H1 (cell line): ENCODE data around the gene GPR87. TPM values are rescaled to one million over a fixed set of nuclear protein-coding genes. Genes with fewer than 3 reads are reported as not detected.

Source experiments
- CTCF ChIA-PET: fragments of 300-600 bp; sonication (Branson Sonifier 250); formaldehyde crosslinking; loops from one replicate; lab custom pipeline; 2021; ENCODE audit not compliant: partially characterized antibody; lab: Charles Lee
- POLR2A ChIA-PET: fragments of 300-600 bp; sonication (Branson Sonifier 250); formaldehyde crosslinking; loops from one replicate; lab custom pipeline; 2021; ENCODE audit warnings: inconsistent platforms; ENCODE audit not compliant: partially characterized antibody; lab: Charles Lee
- DNase-seq, 2 experiments: peaks; one replicate each; pipeline versions ENCODE4 v3.0.0 to v3.0.0-alpha.2; 2010 to 2022; ENCODE audit warnings: low spot score in 2 of 2, low read depth in 1 of 2, mixed read lengths in 1 of 2
- FAIRE-seq: peaks from 2 replicates; lab custom pipeline; 2011; peaks lifted over from hg19 to GRCh38; lab: Jason Lieb, UNC
- H2AFZ ChIP-seq: 2 replicates; pipeline ENCODE4 v1.8.1; 2012; ENCODE audit warnings: low read length, inconsistent platforms
- H2AK5ac ChIP-seq: 2 replicates; pipeline ENCODE4 v1.6.1; 2013; ENCODE audit warnings: low read depth, low read length
- H2BK120ac ChIP-seq: replicated peaks from 2 replicates; pipeline ENCODE3; 2013; ENCODE audit warnings: low read depth, low read length, inconsistent platforms
- H2BK12ac ChIP-seq: 2 replicates; pipeline ENCODE4 v1.6.1; 2013; ENCODE audit warnings: low read depth, low read length
- H2BK15ac ChIP-seq: 2 replicates; pipeline ENCODE4 v1.6.1; 2013; ENCODE audit warnings: low read length
- H2BK20ac ChIP-seq: 2 replicates; pipeline ENCODE4 v1.6.1; 2013; ENCODE audit warnings: low read length
- H2BK5ac ChIP-seq: 2 replicates; pipeline ENCODE4 v1.6.1; 2013; ENCODE audit warnings: low read depth, low read length
- H3K14ac ChIP-seq: 2 replicates; pipeline ENCODE4 v1.6.1; 2013; ENCODE audit warnings: inconsistent platforms; ENCODE audit not compliant: insufficient read length
- H3K18ac ChIP-seq: 2 replicates; pipeline ENCODE4 v1.6.1; 2013; ENCODE audit warnings: low read length; ENCODE audit errors: extremely low read depth
- H3K23ac ChIP-seq: 2 replicates; pipeline ENCODE4 v1.6.1; 2013; ENCODE audit warnings: inconsistent platforms; ENCODE audit not compliant: insufficient read length
- H3K23me2 ChIP-seq: 2 replicates; pipeline ENCODE4 v1.6.1; 2013; ENCODE audit warnings: low read depth, low read length
- H3K27ac ChIP-seq: 2 replicates; pipeline ENCODE4 v1.6.1; 2011; ENCODE audit warnings: low read depth, low read length, inconsistent platforms
- H3K27me3 ChIP-seq, 4 experiments: replicated peaks in 1 of 4; 1 replicate in 1 of 4; 2 replicates in 3 of 4; pipeline versions ENCODE4 v1.6.1 to v1.8.1; 2011 to 2013; ENCODE audit warnings: low read length in 3 of 4, mild to moderate bottlenecking in 3 of 4, inconsistent platforms in 2 of 4, mixed read lengths in 2 of 4, moderate library complexity in 1 of 4; ENCODE audit not compliant: control insufficient read depth in 3 of 4, insufficient read depth in 3 of 4; ENCODE audit errors: extremely low read depth in 1 of 4
- H3K36me3 ChIP-seq, 4 experiments: 2 replicates each; pipeline versions ENCODE4 v1.6.1 to v1.8.1; 2011 to 2013; ENCODE audit warnings: mild to moderate bottlenecking in 4 of 4, low read length in 3 of 4, moderate library complexity in 2 of 4, control low read depth in 1 of 4, inconsistent platforms in 1 of 4; ENCODE audit not compliant: insufficient read depth in 4 of 4, control insufficient read depth in 2 of 4
- H3K4ac ChIP-seq: replicated peaks from 2 replicates; pipeline ENCODE3; 2013; ENCODE audit warnings: low read length, low read depth, mixed read lengths, inconsistent platforms; ENCODE audit not compliant: insufficient read length
- H3K4me1 ChIP-seq, 4 experiments: replicated peaks in 1 of 4; 1 replicate in 1 of 4; 2 replicates in 3 of 4; pipeline versions ENCODE4 v1.6.1 to v1.8.1; 2011 to 2013; ENCODE audit warnings: low read length in 3 of 4, inconsistent platforms in 2 of 4, mixed read lengths in 1 of 4; ENCODE audit not compliant: insufficient read depth in 4 of 4, control insufficient read depth in 3 of 4
- H3K4me2 ChIP-seq, 2 experiments: 2 replicates each; pipeline versions ENCODE4 v1.6.1 to v1.8.1; 2011 to 2013; ENCODE audit warnings: low read depth in 2 of 2, low read length in 2 of 2, control low read depth in 1 of 2, inconsistent platforms in 1 of 2, mild to moderate bottlenecking in 1 of 2; ENCODE audit not compliant: insufficient read depth in 1 of 2
- H3K4me3 ChIP-seq, 4 experiments: fragments of 200-600, 300-600 bp in 1 of 4; sonication (generic), shearing (Covaris generic), sonication (Bioruptor Twin) in 1 of 4; 2 replicates each; pipeline versions ENCODE4 v1.5.1 to v1.8.1; 2011 to 2016; ENCODE audit warnings: low read length in 4 of 4, low read depth in 3 of 4, control low read depth in 2 of 4, inconsistent platforms in 2 of 4, mild to moderate bottlenecking in 2 of 4, mixed read lengths in 1 of 4, moderate library complexity in 1 of 4; ENCODE audit not compliant: insufficient read depth in 2 of 4; ENCODE audit errors: extremely low read depth in 1 of 4
- H3K56ac ChIP-seq: replicated peaks from 2 replicates; pipeline ENCODE3; 2013; ENCODE audit warnings: low read depth, mild to moderate bottlenecking, mixed read lengths, low read length, inconsistent platforms; ENCODE audit not compliant: insufficient read length
- H3K79me1 ChIP-seq: 2 replicates; pipeline ENCODE4 v1.6.1; 2013; ENCODE audit warnings: low read depth, low read length, control low read depth
- H3K79me2 ChIP-seq, 2 experiments: 2 replicates each; pipeline versions ENCODE4 v1.6.1 to v1.8.1; 2012 to 2013; ENCODE audit warnings: low read length in 2 of 2, mild to moderate bottlenecking in 2 of 2, inconsistent platforms in 1 of 2; ENCODE audit not compliant: insufficient read depth in 2 of 2, control insufficient read depth in 1 of 2
- H3K9ac ChIP-seq, 4 experiments: replicated peaks in 1 of 4; 1 replicate in 1 of 4; 2 replicates in 3 of 4; pipeline versions ENCODE4 v1.6.1 to v1.8.1; 2011 to 2013; ENCODE audit warnings: low read depth in 3 of 4, low read length in 3 of 4, control low read depth in 2 of 4, mild to moderate bottlenecking in 2 of 4, moderate library complexity in 2 of 4, inconsistent platforms in 1 of 4; ENCODE audit errors: extremely low read depth in 1 of 4
- H3K9me3 ChIP-seq, 2 experiments: 2 replicates each; pipeline versions ENCODE4 v1.6.1 to v1.8.1; 2012 to 2013; ENCODE audit warnings: mild to moderate bottlenecking in 2 of 2, moderate library complexity in 2 of 2, control low read depth in 1 of 2, inconsistent platforms in 1 of 2, low read depth in 1 of 2, low read length in 1 of 2, mixed read lengths in 1 of 2; ENCODE audit not compliant: insufficient read depth in 2 of 2
- H4K20me1 ChIP-seq, 2 experiments: replicated peaks in 1 of 2; 2 replicates each; pipeline versions ENCODE3 to v1.8.1; 2011 to 2013; ENCODE audit warnings: inconsistent platforms in 2 of 2, low read length in 2 of 2, mild to moderate bottlenecking in 1 of 2; ENCODE audit not compliant: insufficient read depth in 2 of 2, control insufficient read depth in 1 of 2
- H4K5ac ChIP-seq: 2 replicates; pipeline ENCODE4 v1.6.1; 2013; ENCODE audit warnings: low read length, low read depth, mixed read lengths, inconsistent platforms; ENCODE audit not compliant: insufficient read length
- H4K8ac ChIP-seq: 2 replicates; pipeline ENCODE4 v1.8.0; 2013; ENCODE audit warnings: mild to moderate bottlenecking, moderate library complexity, low read length, inconsistent platforms; ENCODE audit not compliant: insufficient read depth; ENCODE audit errors: extremely low read depth
- H4K91ac ChIP-seq: replicated peaks from 2 replicates; pipeline ENCODE3; 2013; ENCODE audit warnings: low read length, mixed read lengths, inconsistent platforms; ENCODE audit not compliant: insufficient read length
- CHD1 ChIP-seq: IDR thresholded peaks from 2 replicates; pipeline ENCODE4 v1.6.1; 2012; ENCODE audit warnings: low read depth, low read length, improper control_type of control experiment
- EZH2 ChIP-seq: fragments of 200-600 bp; sonication (generic); IDR thresholded peaks from 2 replicates; pipeline ENCODE4 v1.7.1; 2012; ENCODE audit warnings: low read depth, mild to moderate bottlenecking, moderate library complexity, low read length, inconsistent platforms; ENCODE audit not compliant: severe bottlenecking
- GABPA ChIP-seq: IDR thresholded peaks from 2 replicates; pipeline ENCODE4 v1.6.1; 2011; ENCODE audit warnings: mild to moderate bottlenecking, low read length, moderate library complexity, borderline replicate concordance; ENCODE audit not compliant: insufficient read depth
- KDM5A ChIP-seq: fragments of 200-600 bp; IDR thresholded peaks from 2 replicates; pipeline ENCODE4 v1.7.1; 2012; ENCODE audit warnings: mild to moderate bottlenecking, low read length, inconsistent platforms, mixed read lengths
- MAX ChIP-seq: IDR thresholded peaks from 2 replicates; pipeline ENCODE4 v1.6.1; 2012; ENCODE audit warnings: inconsistent platforms
- NANOG ChIP-seq: IDR thresholded peaks from 2 replicates; pipeline ENCODE4 v1.6.1; 2011; ENCODE audit warnings: low read length, low read depth, mild to moderate bottlenecking, inconsistent platforms; ENCODE audit not compliant: insufficient read depth, poor library complexity, severe bottlenecking
- NRF1 ChIP-seq: IDR thresholded peaks from 2 replicates; pipeline ENCODE4 v1.6.1; 2011; ENCODE audit warnings: mild to moderate bottlenecking, low read depth, low read length, improper control_type of control experiment
- SIRT6 ChIP-seq: IDR thresholded peaks from one replicate; pipeline ENCODE4 v1.7.1; 2012; ENCODE audit warnings: low read length, inconsistent platforms
- SP1 ChIP-seq: IDR thresholded peaks from 2 replicates; pipeline ENCODE4 v1.6.1; 2011; ENCODE audit warnings: low read depth, low read length
- TAF7 ChIP-seq: optimal IDR thresholded peaks from 2 replicates; pipeline ENCODE3; 2011; ENCODE audit warnings: low read depth, mild to moderate bottlenecking, inconsistent platforms, low read length, moderate library complexity, borderline replicate concordance
- TBP ChIP-seq: IDR thresholded peaks from 2 replicates; pipeline ENCODE4 v1.6.1; 2011; ENCODE audit warnings: low read depth, low read length, improper control_type of control experiment
- TCF12 ChIP-seq: IDR thresholded peaks from 2 replicates; pipeline ENCODE4 v1.6.1; 2011; ENCODE audit warnings: low read depth, mild to moderate bottlenecking, low read length
- WGBS, 2 experiments: shearing (Covaris generic) in 1 of 2; methylation state at CpG; one replicate each; pipeline versions ENCODE4 v1.1.6 to v1.1.7; 2013 to 2015; ENCODE audit warnings: low lambda C conversion rate in 2 of 2, mixed read lengths in 2 of 2, inconsistent platforms in 1 of 2, low coverage in 1 of 2, missing lambda C conversion rate in 1 of 2; ENCODE audit not compliant: insufficient replicate concordance in 2 of 2, insufficient coverage in 1 of 2, insufficient read length in 1 of 2; ENCODE audit errors: extremely low coverage in 1 of 2, missing lambda C conversion rate in 1 of 2; 5-methylcytosine and 5-hydroxymethylcytosine counted together
- polyA plus RNA-seq, 7 experiments: library from polyadenylated mRNA; depleted of rRNA in 3 of 7; stranded (reverse) in 5 of 7; unstranded in 2 of 7; fragments of >200 nt in 5 of 7; fragments of 200-250 nt in 2 of 7; gene quantifications; 1 replicate in 5 of 7; 2 replicates in 1 of 7; 4 replicates in 1 of 7; pipeline versions ENCODE4 v1.2.1 to v1.2.3, GENCODE V29; 2011 to 2013; ENCODE audit warnings: missing spikeins in 2 of 7, mixed read lengths in 2 of 7
- total RNA-seq: library from RNA; stranded (reverse); fragmentation: NEBNext Ultra II Directional; extraction: Animal tissue kit (Norgen Biotek cat#: 25700); gene quantifications from 2 replicates; pipeline ENCODE4 v1.2.1, GENCODE V29; 2021

The GPR87 gene
- total and polyA plus RNA-seq, 2 of the 8 experiments (the other 6 are each of a cell fraction or from before 2014, with no cell fraction given) = 0.05 TPM; not detected in 1

- FAIRE-seq = no peak
- H2AFZ ChIP-seq = no peak overlapping the region
- no peak overlapping the region for H2BK12ac ChIP-seq
- no peak overlapping the region for H2BK15ac ChIP-seq
- no peak overlapping the region for H3K23ac ChIP-seq
- no peak overlapping the region for H3K4ac ChIP-seq
- H3K9me3 ChIP-seq = no peaks in the 10 kb centered on the region
- POLR2A ChIA-PET = no interaction called here
- H4K20me1 ChIP-seq = peaks cover 0 to 1% of the 10 kb centered on the region in 2 experiments
- no peak overlapping the region for H4K8ac ChIP-seq
- H3K4me3 ChIP-seq = no peak overlapping the region
- no peak overlapping the region for H3K4me2 ChIP-seq
- H2BK120ac ChIP-seq = no peak overlapping the region
- no peak for DNase-seq
- H3K36me3 ChIP-seq = 0 out of 8 replicates have a peak, but pooled peaks cover 0 to 3% (median 0%) of the 10 kb centered on the region in 4 experiments
- WGBS, 2 experiments = 90% methylated on average over 6 of the region's 6 CpGs; no CpG with 5 or more reads in 1 of the 2 experiments
- CTCF ChIA-PET = interaction anchor here (1.3 to 9.3 kb wide), 3 partner anchors 13 to 50 kb away, joined by 3 to 155 read pairs (median 4); no protein-coding TSS in a partner anchor
- no peaks in the 10 kb centered on the region for H3K27me3 ChIP-seq
- no peak overlapping the region for H3K9ac ChIP-seq
- TF ChIP-seq NANOG (no peak), CHD1 (no peak), SIRT6 (no peak), TCF12 (no peak), MAX (no peak), NRF1 (no peak), SP1 (no peak), EZH2 (no peak), GABPA (no peak), TBP (no peak), TAF7 (no peak), KDM5A (no peak)
- H3K79me1 ChIP-seq = no peaks in the 10 kb centered on the region
- H2BK5ac ChIP-seq = no peak overlapping the region
- no peaks in the 10 kb centered on the region for H3K23me2 ChIP-seq
- no peak overlapping the region for H4K5ac ChIP-seq
- H3K14ac ChIP-seq = no peak overlapping the region
- H3K56ac ChIP-seq = no peak overlapping the region
- no peak overlapping the region for H2AK5ac ChIP-seq
- no peak overlapping the region for H4K91ac ChIP-seq
- H3K4me1 ChIP-seq = peaks cover 0 to 2% (median 0%) of the 10 kb centered on the region in 4 experiments; a peak in 1 of 7 replicates
- no peak overlapping the region for H3K18ac ChIP-seq
- H3K27ac ChIP-seq = no peak overlapping the region
- H2BK20ac ChIP-seq = no peak overlapping the region
- no peaks in the 10 kb centered on the region for H3K79me2 ChIP-seq
Measured at GRCh38 chr3:151276687-151277042, 40.0 kb downstream of the GPR87 start.
